OCI-LY3 (cell line): ENCODE measurements around the gene NPBWR2.
"Not testable (repeated sequence)": the region's sequence is repeated elsewhere in the genome, so short reads cannot be mapped to it uniquely, and the experiment has no call there.

Experiments
- EZH2phosphoT487 ChIP-seq: fragments of 200-600 bp; shearing (Covaris generic); IDR thresholded peaks from 2 replicates; pipeline ENCODE4 v1.6.1; 2018; ENCODE audit warnings: antibody characterized with exemption, mixed run types, low read depth
- TF ChIP-seq, protein P1 (sequence below): fragments of 200-600, 300-600 bp; sonication (generic); IDR thresholded peaks from 2 replicates; pipeline ENCODE4 v1.5.1; 2014; ENCODE audit warnings: antibody characterized with exemption, low read length, low read depth

GRCh38 chr20:64117432-64117777 lies 10.0 kb upstream of the NPBWR2 start:
- TF ChIP-seq, protein P1, sequence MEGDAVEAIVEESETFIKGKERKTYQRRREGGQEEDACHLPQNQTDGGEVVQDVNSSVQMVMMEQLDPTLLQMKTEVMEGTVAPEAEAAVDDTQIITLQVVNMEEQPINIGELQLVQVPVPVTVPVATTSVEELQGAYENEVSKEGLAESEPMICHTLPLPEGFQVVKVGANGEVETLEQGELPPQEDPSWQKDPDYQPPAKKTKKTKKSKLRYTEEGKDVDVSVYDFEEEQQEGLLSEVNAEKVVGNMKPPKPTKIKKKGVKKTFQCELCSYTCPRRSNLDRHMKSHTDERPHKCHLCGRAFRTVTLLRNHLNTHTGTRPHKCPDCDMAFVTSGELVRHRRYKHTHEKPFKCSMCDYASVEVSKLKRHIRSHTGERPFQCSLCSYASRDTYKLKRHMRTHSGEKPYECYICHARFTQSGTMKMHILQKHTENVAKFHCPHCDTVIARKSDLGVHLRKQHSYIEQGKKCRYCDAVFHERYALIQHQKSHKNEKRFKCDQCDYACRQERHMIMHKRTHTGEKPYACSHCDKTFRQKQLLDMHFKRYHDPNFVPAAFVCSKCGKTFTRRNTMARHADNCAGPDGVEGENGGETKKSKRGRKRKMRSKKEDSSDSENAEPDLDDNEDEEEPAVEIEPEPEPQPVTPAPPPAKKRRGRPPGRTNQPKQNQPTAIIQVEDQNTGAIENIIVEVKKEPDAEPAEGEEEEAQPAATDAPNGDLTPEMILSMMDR = not testable (repeated sequence)
- TF ChIP-seq EZH2phosphoT487 = not testable (repeated sequence)
